Activated T-cell treated with anti-CD3 and anti-CD28 coated beads, Interleukin-2, amount 50 U/mL, for 72 hours (primary cell): ENCODE results near the gene COG6. TPM values are rescaled to one million over a fixed set of nuclear protein-coding genes. Genes with fewer than 3 reads are reported as not detected.

Source experiments
- ATAC-seq, 2 donors: fragments of 150-1000 bp; cut with Tn5 transposase; replicated peaks in 1 of 2; 2 replicates each; pipeline ENCODE4 v1.10.0; 2021; ENCODE audit warnings: moderate library complexity in 2 of 2, mild to moderate bottlenecking in 1 of 2
- DNase-seq, 2 donors: peaks; one replicate each; pipeline ENCODE4 v3.0.0; 2021 to 2022; ENCODE audit warnings: mixed read lengths in 1 of 2
- H3K27ac Mint-ChIP-seq: one replicate; pipeline ENCODE4 v1.8.0; 2022; ENCODE audit warnings: mild to moderate bottlenecking, moderate library complexity, mixed read lengths
- H3K27me3 Mint-ChIP-seq: one replicate; pipeline ENCODE4 v1.8.0; 2022; ENCODE audit warnings: low read depth, mixed read lengths
- H3K36me3 Mint-ChIP-seq, 2 donors: one replicate each; pipeline ENCODE4 v1.8.0; 2022; ENCODE audit warnings: mixed read lengths in 2 of 2, mild to moderate bottlenecking in 1 of 2; ENCODE audit not compliant: insufficient read depth in 2 of 2
- H3K4me1 Mint-ChIP-seq: one replicate; pipeline ENCODE4 v1.8.0; 2022; ENCODE audit warnings: low read depth, mixed read lengths
- H3K4me3 Mint-ChIP-seq, 2 donors: one replicate each; pipeline ENCODE4 v1.8.0; 2022; ENCODE audit warnings: mild to moderate bottlenecking in 2 of 2, mixed read lengths in 2 of 2, moderate library complexity in 2 of 2
- H3K9me3 Mint-ChIP-seq, 2 donors: one replicate each; pipeline ENCODE4 v1.8.0; 2022; ENCODE audit warnings: mixed read lengths in 2 of 2
- total RNA-seq, 2 donors: library from RNA; stranded (reverse); gene quantifications; one replicate each; pipeline ENCODE4 v1.2.3, GENCODE V29; 2022

COG6 gene
- total RNA-seq, 2 donors from 2014 or later: 33.0 to 35.2 TPM

DNA sequence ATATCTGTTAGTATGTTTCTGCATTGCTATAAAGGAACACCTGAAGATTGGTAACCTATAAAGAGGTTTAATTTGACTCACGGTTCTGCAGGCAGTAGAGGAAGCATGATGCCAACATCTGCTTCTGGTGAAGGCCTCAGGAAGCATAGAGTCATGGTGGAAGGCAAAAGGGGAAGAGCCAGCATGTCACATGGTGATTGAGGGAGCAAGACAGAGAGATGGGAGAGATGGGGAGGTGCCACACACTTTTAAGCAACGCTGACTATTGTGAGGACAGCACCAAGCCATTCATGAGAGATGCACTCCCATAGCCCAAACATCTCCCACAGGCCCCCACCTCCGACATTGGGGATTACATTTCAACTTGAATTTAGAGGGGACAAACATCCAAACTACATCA, 32.8 kb downstream of the COG6 start:
- peaks cover 2 to 4% of the 10 kb centered on the region in 2 donors for H3K36me3 Mint-ChIP-seq
- H3K9me3 Mint-ChIP-seq: no peaks in the 10 kb centered on the region
- peak overlapping the region; percentile 38 for H3K27ac Mint-ChIP-seq
- ATAC-seq (peak; percentile 8 to 23), DNase-seq (no peak)
- H3K4me1 Mint-ChIP-seq: peaks cover 15% of the 10 kb centered on the region
- H3K27me3 Mint-ChIP-seq: no peaks in the 10 kb centered on the region
- peak overlapping the region; percentile 23 to 27 for H3K4me3 Mint-ChIP-seq

DNA sequence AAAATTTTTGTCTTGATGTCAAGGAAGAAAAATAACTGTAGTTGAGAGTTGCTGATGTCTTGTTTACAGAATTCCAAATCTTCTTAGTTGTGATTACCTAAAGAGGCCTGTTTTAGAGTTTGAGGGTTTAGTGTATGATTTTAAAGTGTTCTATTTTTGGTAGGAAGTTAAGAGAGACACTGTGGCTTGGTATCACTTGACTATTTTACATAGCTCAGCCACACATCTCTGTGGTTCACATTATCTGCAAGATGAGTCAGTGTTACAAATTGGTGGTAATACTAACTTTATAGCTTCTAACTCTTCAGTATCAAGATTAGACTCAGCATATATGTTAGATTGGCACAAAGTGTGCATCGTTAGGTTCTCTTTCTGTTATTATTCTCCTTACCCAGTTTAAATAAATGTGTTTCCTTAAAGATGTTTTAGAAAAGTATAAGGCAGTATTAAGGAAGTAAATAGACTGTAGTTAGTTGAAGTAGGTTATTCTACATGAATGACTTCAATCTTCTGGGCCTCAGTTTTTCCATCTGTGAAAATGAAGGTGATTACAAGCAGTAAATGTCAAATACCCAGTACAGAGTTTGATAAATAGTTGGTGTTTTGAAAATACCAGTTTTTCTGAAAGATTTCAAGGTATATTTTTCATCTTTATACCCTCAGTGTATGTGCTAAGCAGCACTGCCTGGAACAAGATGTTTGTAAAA, 33.4 kb downstream of the COG6 start:
- Mint-ChIP-seq H3K9me3 (no peaks in the 10 kb centered on the region), H3K27ac (peak overlapping the region; percentile 30), H3K4me3 (peak overlapping the region; percentile 23 to 30), H3K4me1 (peaks cover 14% of the 10 kb centered on the region), H3K36me3 (peaks cover 2 to 4% of the 10 kb centered on the region in 2 donors), H3K27me3 (no peaks in the 10 kb centered on the region)
- DNase-seq: no peak
- ATAC-seq: peak; percentile 95 to 98

- ATAC-seq (no peak), DNase-seq (no peak)
- Mint-ChIP-seq H3K27ac (no peak overlapping the region), H3K9me3 (no peaks in the 10 kb centered on the region), H3K4me3 (no peak overlapping the region), H3K27me3 (no peaks in the 10 kb centered on the region), H3K36me3 (peaks cover 2 to 3% of the 10 kb centered on the region in 2 donors), H3K4me1 (peaks cover 13% of the 10 kb centered on the region)
Measured at GRCh38 chr13:39692660-39693438, 37.4 kb downstream of the COG6 start.

DNA sequence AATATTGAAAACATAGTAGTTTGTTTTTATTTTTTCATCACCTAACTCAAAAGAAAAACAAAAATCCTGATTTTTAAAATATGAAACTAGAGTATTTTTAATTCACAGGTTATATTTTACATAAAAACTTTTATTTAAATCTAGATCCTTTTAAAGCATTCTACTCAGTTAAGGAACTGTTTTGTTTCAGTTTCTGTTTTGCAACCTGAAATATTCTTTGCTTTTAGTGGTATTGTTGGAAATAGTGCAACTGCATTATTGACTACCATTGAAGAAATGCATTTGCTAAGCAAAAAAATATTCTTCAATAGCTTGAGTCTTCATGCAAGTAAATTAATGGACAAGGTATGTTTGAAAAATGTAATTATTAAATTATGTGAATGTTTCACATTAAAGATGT, 43.8 kb downstream of the COG6 start:
- DNase-seq: no peak
- no peak for ATAC-seq
- Mint-ChIP-seq H3K27ac (no peak overlapping the region), H3K27me3 (no peaks in the 10 kb centered on the region), H3K36me3 (no peaks in the 10 kb centered on the region), H3K4me3 (no peak overlapping the region), H3K9me3 (no peaks in the 10 kb centered on the region), H3K4me1 (peaks cover 10% of the 10 kb centered on the region)

DNA sequence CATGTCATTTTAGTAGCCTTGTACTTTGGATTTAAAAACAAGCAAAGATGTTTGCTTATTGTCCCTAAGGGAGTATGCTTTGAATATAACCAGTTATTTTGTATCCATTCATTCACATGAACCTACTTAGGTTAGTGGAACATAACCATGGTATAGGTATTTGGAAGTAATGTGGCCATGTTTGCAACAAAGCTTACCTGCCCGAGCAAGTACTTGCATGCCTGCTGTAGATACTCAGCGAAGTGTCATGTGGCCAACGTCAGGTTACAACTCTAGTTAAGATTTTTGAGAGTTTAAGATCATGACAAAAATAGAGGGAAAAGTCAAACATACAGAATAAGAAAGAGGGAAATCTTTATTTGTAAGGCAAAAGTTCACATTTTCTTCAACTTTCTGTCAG, 57.2 kb downstream of the COG6 start:
- H3K27me3 Mint-ChIP-seq: no peaks in the 10 kb centered on the region
- peaks cover 7 to 22% of the 10 kb centered on the region in 2 donors for H3K36me3 Mint-ChIP-seq
- H3K4me3 Mint-ChIP-seq: no peak overlapping the region
- H3K4me1 Mint-ChIP-seq: no peaks in the 10 kb centered on the region
- H3K9me3 Mint-ChIP-seq: peaks cover 3 to 6% of the 10 kb centered on the region in 2 donors
- H3K27ac Mint-ChIP-seq: no peak overlapping the region
- DNase-seq (no peak), ATAC-seq (no peak)

GRCh38 chr13:39729156-39729555, 73.7 kb downstream of the COG6 start:
- H3K4me1 Mint-ChIP-seq: no peaks in the 10 kb centered on the region
- H3K4me3 Mint-ChIP-seq: no peak overlapping the region
- H3K9me3 Mint-ChIP-seq: no peaks in the 10 kb centered on the region
- DNase-seq (no peak), ATAC-seq (no peak)
- peaks cover 0 to 3% of the 10 kb centered on the region in 2 donors for H3K36me3 Mint-ChIP-seq
- H3K27ac Mint-ChIP-seq: no peak overlapping the region
- H3K27me3 Mint-ChIP-seq: no peaks in the 10 kb centered on the region

DNA sequence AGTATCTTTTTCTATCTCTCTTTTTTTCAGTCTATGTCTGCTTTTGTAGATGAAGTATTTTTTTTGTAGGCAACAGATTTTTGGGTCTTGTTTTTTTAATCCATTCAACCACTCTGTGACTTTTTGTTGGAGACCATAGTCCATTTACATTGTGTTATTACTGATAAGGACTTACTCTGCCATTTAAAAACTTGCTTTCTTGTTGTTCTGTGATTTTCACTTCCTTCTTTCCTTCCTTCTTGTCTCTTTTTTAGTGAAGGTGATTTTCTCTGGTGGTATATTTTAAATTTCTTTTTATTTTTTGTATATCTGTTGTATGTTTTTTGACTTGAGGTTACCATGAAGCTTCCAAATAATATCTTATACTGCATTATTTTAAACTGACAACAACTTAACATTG, 79.5 kb downstream of the COG6 start:
- H3K27ac Mint-ChIP-seq: peak overlapping the region; percentile 58
- H3K36me3 Mint-ChIP-seq: peaks cover 7 to 14% of the 10 kb centered on the region in 2 donors
- H3K9me3 Mint-ChIP-seq: no peaks in the 10 kb centered on the region
- H3K4me3 Mint-ChIP-seq: no peak overlapping the region
- no peak for ATAC-seq
- H3K4me1 Mint-ChIP-seq: no peaks in the 10 kb centered on the region
- no peaks in the 10 kb centered on the region for H3K27me3 Mint-ChIP-seq
- no peak for DNase-seq

DNA sequence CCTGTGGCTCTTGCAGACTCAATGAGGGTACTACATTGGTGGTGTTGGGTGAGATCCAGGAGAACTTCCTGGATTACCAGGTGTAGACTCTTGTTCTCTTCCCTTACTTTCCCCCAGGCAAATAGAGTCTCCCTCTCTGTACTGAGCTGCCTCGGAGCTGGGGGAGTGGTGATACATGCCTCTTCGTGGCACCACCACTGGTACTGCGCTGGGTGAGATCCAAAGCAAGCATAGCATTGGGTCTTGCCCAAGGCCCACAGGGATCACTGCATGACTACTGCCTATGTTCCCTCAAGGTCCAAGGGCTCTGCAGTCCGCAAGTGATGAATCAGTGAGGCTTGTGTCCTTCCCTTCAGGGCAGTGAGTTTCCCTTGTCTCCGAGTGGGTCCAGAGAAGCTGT, 81.6 kb downstream of the COG6 start:
- H3K4me3 Mint-ChIP-seq: no peak overlapping the region
- H3K27ac Mint-ChIP-seq: no peak overlapping the region
- peaks cover 12 to 19% of the 10 kb centered on the region in 2 donors for H3K36me3 Mint-ChIP-seq
- H3K27me3 Mint-ChIP-seq: no peaks in the 10 kb centered on the region
- H3K4me1 Mint-ChIP-seq: no peaks in the 10 kb centered on the region
- ATAC-seq (no peak), DNase-seq (no peak)
- H3K9me3 Mint-ChIP-seq: peaks cover 0 to 5% of the 10 kb centered on the region in 2 donors

DNA sequence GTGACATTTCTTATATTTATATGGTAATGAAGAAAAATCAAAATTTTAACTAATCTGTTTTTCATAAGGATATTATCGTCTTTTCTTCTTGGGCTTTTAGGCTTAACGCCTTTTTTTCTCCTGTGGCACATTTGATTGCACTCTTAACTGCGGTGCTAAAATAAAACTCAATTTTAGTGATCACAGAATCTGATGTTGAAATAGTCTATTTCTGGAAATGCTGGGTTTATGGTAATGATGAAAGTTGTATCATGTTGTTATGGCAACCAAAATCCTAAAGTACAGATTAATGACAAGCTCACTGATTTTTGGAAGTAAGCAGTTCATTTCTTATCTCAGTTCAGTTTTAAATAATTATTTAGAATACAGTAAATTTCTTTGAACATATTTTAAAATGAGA, 85.3 kb downstream of the COG6 start:
- ATAC-seq (no peak), DNase-seq (no peak)
- H3K9me3 Mint-ChIP-seq: peaks cover 9 to 11% of the 10 kb centered on the region in 2 donors
- no peaks in the 10 kb centered on the region for H3K27me3 Mint-ChIP-seq
- no peak overlapping the region for H3K27ac Mint-ChIP-seq
- H3K4me3 Mint-ChIP-seq: no peak overlapping the region
- H3K4me1 Mint-ChIP-seq: no peaks in the 10 kb centered on the region
- H3K36me3 Mint-ChIP-seq: peaks cover 16 to 23% of the 10 kb centered on the region in 2 donors

DNA sequence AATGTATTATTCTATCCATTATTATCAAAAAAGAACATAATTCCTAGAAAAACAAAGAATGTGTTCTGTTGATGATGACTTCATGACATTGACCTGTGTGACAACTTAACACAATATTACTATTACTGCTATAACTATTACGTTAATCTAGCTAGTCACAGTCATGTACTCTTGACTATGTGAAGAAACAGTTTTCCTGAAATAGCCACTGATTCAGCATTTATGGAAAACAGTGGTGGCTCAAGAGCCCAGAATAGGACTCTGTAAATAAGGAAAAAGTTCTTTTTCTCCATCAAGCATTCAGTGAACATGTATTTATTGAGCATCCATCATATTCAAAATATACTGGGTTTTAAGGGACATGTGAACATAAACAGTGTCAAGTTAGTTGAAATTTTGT, 93.5 kb downstream of the COG6 start:
- Mint-ChIP-seq H3K27me3 (no peaks in the 10 kb centered on the region), H3K9me3 (peaks cover under 1 to 2% of the 10 kb centered on the region in 2 donors), H3K27ac (no peak overlapping the region), H3K4me1 (no peaks in the 10 kb centered on the region), H3K36me3 (peaks cover 3 to 4% of the 10 kb centered on the region in 2 donors), H3K4me3 (no peak overlapping the region)
- ATAC-seq (no peak), DNase-seq (no peak)

DNA sequence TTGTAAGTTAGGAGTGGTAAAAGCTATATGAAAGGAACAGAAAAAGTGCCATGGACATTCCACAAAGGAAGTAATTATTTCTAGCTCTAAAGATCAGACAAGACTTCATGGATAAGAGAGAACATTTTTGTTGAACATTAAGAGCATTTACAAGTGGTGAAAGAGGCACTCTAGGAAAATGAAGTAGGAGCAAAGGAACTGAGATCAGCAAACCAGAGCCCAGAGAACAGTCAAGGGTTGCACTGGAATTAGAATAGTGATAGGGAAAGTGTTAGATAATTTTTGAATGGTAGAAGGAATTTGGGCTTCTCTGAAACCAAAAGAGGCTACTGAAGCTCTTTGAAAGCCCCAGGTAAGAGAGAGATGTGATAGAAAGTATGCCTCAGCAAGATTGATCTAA, 94.1 kb downstream of the COG6 start:
- DNase-seq (no peak), ATAC-seq (no peak)
- no peak overlapping the region for H3K4me3 Mint-ChIP-seq
- H3K36me3 Mint-ChIP-seq: peaks cover 3 to 4% of the 10 kb centered on the region in 2 donors
- no peaks in the 10 kb centered on the region for H3K4me1 Mint-ChIP-seq
- H3K9me3 Mint-ChIP-seq: no peaks in the 10 kb centered on the region
- peak overlapping the region; percentile 51 for H3K27ac Mint-ChIP-seq
- H3K27me3 Mint-ChIP-seq: no peaks in the 10 kb centered on the region

DNA sequence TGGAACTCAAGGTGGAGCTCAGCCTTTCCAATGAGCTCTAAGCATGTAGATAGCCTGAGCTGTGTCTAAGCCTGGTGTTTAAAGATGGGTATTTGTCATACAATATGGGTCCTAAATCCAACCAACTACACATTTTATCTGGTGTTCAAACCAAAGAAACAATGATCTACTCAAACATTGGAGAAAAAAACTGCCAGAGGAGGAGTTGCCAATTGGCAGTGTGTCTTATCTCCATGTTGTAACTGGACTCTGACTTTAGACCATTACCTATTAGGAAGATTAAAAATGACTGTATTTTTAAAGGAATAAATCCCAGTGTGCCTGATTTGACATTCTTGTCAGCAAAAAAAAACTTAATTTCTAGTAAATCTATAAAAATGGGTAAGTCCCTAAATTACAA, 96.3 kb downstream of the COG6 start:
- Mint-ChIP-seq H3K27ac (no peak overlapping the region), H3K9me3 (peaks cover 2% of the 10 kb centered on the region in 2 donors), H3K4me3 (no peak overlapping the region), H3K27me3 (no peaks in the 10 kb centered on the region), H3K4me1 (no peaks in the 10 kb centered on the region), H3K36me3 (peaks cover 6% of the 10 kb centered on the region in 2 donors)
- ATAC-seq (no peak), DNase-seq (no peak)

DNA sequence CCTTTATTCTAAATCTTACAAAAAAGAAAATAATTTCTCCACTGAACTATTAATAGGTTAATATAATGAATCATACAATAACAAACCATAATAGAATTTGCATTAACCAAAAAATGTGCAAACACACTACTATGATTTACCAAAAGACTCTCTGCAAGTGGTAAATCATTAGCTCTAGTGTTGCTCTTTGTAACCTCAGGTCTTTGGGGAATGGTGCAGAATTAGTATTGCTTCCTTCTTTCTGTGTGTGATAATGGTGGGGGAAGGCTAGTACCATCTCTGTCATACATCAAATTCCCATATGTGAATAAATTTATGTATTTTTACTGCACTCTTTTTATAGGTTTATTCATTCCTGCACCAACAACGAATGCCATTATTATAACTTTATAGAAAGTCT, 105.1 kb downstream of the COG6 start:
- no peak for ATAC-seq

More for the DNA sequence above, 105.1 kb downstream of the COG6 start:
- Mint-ChIP-seq H3K4me1 (no peaks in the 10 kb centered on the region), H3K27ac (no peak overlapping the region), H3K36me3 (peaks cover 0 to 8% of the 10 kb centered on the region in 2 donors), H3K4me3 (no peak overlapping the region), H3K9me3 (peaks cover 2 to 3% of the 10 kb centered on the region in 2 donors), H3K27me3 (no peaks in the 10 kb centered on the region)
- DNase-seq: no peak
